K562 (cell line): ENCODE results near the gene HHATL. TPM values are rescaled to one million over a fixed set of nuclear protein-coding genes. Genes with fewer than 3 reads are reported as not detected.

ENCODE experiments used
- ATAC-seq: fragments of 200-7000 bp; cut with Tn5 transposase; 3 replicates; pipeline ENCODE4 v1.9.1; 2020; ENCODE audit warnings: moderate library complexity
- BruUV-seq: library from RNA; stranded (reverse); fragments of 400-500 nt; replicated peaks from 2 replicates; lab custom pipeline; 2021; lab: Mats Ljungman, UMichigan
- CTCF ChIA-PET: fragments of 300-600 bp; formaldehyde crosslinking; extraction: SDS; loops from one replicate; lab custom pipeline; 2021; ENCODE audit warnings: low intra/inter-chr PET ratio; lab: Yijun Ruan, JAX
- POLR2A ChIA-PET: fragments of 300-600, 350-650 bp; sonication (Branson Sonifier 250); formaldehyde crosslinking; extraction: SDS; loops from one replicate; lab custom pipeline; 2021; ENCODE audit warnings: antibody characterized with exemption, inconsistent platforms; lab: Yijun Ruan, JAX
- DNase-seq, 4 experiments: peaks; one replicate each; pipeline versions ENCODE4 v3.0.0 to v3.0.0-alpha.2; 2011 to 2018; ENCODE audit warnings: low spot score in 3 of 4, mixed read lengths in 3 of 4; ENCODE audit errors: extremely low read depth in 1 of 4
- FAIRE-seq: peaks from 2 replicates; lab custom pipeline; 2011; peaks lifted over from hg19 to GRCh38; lab: Jason Lieb, UNC
- H2AFZ ChIP-seq: 2 replicates; pipeline ENCODE4 v1.6.0; 2011; ENCODE audit warnings: low read depth, low read length, control low read depth, inconsistent platforms
- H3K27ac ChIP-seq: fragments of 200-600 bp; 3 replicates; pipeline ENCODE4 v1.8.0; 2011; ENCODE audit warnings: low read depth, mild to moderate bottlenecking, control low read depth, inconsistent platforms, low read length, moderate library complexity, mixed read lengths; ENCODE audit errors: extremely low read depth
- H3K27me3 ChIP-seq, 2 experiments: fragments of 300-600 bp in 1 of 2; 2 replicates in 1 of 2; 3 replicates in 1 of 2; pipeline versions ENCODE4 v1.6.0 to v1.8.0; 2011; ENCODE audit warnings: inconsistent platforms in 2 of 2, low read length in 2 of 2, mild to moderate bottlenecking in 1 of 2, mixed read lengths in 1 of 2, moderate library complexity in 1 of 2; ENCODE audit not compliant: control insufficient read depth in 2 of 2, insufficient read depth in 2 of 2
- H3K36me3 ChIP-seq: fragments of 300-600 bp; 3 replicates; pipeline ENCODE4 v1.8.0; 2011; ENCODE audit warnings: mild to moderate bottlenecking, low read length, inconsistent platforms; ENCODE audit not compliant: control insufficient read depth, insufficient read depth
- H3K4me1 ChIP-seq, 2 experiments: fragments of 200-600 bp in 1 of 2; replicated peaks in 1 of 2; 2 replicates in 1 of 2; 3 replicates in 1 of 2; pipeline versions ENCODE4 v1.5.1 to v1.8.0; 2011; ENCODE audit warnings: inconsistent platforms in 2 of 2, low read length in 2 of 2, mild to moderate bottlenecking in 1 of 2, mixed read lengths in 1 of 2, moderate library complexity in 1 of 2; ENCODE audit not compliant: control insufficient read depth in 2 of 2, insufficient read depth in 2 of 2
- H3K4me2 ChIP-seq: 2 replicates; pipeline ENCODE4 v1.6.1; 2011; ENCODE audit warnings: low read length, control low read depth, inconsistent platforms, mixed read lengths; ENCODE audit not compliant: insufficient read depth
- H3K4me3 ChIP-seq: fragments of 200-600 bp; sonication (generic), shearing (Covaris generic); 2 replicates; pipeline ENCODE4 v1.5.1; 2016; ENCODE audit warnings: control low read depth, inconsistent platforms
- H3K79me2 ChIP-seq: fragments of 200-600 bp; 3 replicates; pipeline ENCODE4 v1.8.0; 2011; ENCODE audit warnings: low read length, inconsistent platforms; ENCODE audit not compliant: control insufficient read depth, insufficient read depth
- H3K9ac ChIP-seq, 2 experiments: 2 replicates each; pipeline versions ENCODE4 v1.6.0 to v1.6.1; 2011; ENCODE audit warnings: low read depth in 2 of 2, low read length in 2 of 2, control low read depth in 1 of 2, inconsistent platforms in 1 of 2, mild to moderate bottlenecking in 1 of 2, mixed read lengths in 1 of 2; ENCODE audit not compliant: insufficient read depth in 1 of 2
- H3K9me1 ChIP-seq: one replicate; pipeline ENCODE4 v1.6.0; 2011; ENCODE audit warnings: inconsistent platforms, mild to moderate bottlenecking, low read length, moderate library complexity; ENCODE audit not compliant: control insufficient read depth, insufficient read depth
- H3K9me3 ChIP-seq: replicated peaks from 2 replicates; pipeline ENCODE4 v1.5.1; 2011; ENCODE audit warnings: low read depth, low read length, inconsistent platforms; ENCODE audit not compliant: control insufficient read depth, insufficient read depth
- H4K20me1 ChIP-seq: replicated peaks from 2 replicates; pipeline ENCODE4 v1.6.1; 2011; ENCODE audit warnings: low read length, inconsistent platforms, mixed read lengths; ENCODE audit not compliant: control insufficient read depth, insufficient read depth
- CGGBP1 ChIP-seq: fragments of 250-450 bp; sonication (Bioruptor Pico); IDR thresholded peaks from 2 replicates; pipeline ENCODE4 v1.9.0; 2021; ENCODE audit warnings: mild to moderate bottlenecking
- L3MBTL2 ChIP-seq: fragments of 450-650 bp; IDR thresholded peaks from 2 replicates; pipeline ENCODE4 v1.6.1; 2016; ENCODE audit warnings: mild to moderate bottlenecking, moderate library complexity
- MAX ChIP-seq: sonication (generic); formaldehyde crosslinking; IDR thresholded peaks from 2 replicates; pipeline ENCODE4 v1.9.0; 2022; ENCODE audit warnings: mild to moderate bottlenecking, missing genetic modification reagents
- PPARD ChIP-seq: fragments of 250-450 bp; sonication (Bioruptor Pico); IDR thresholded peaks from 2 replicates; pipeline ENCODE4 v1.8.0; 2022; ENCODE audit warnings: inconsistent platforms, mild to moderate bottlenecking, moderate library complexity
- XRCC3 ChIP-seq: fragments of 450-650 bp; IDR thresholded peaks from 2 replicates; pipeline ENCODE4 v1.6.1; 2017; ENCODE audit warnings: mild to moderate bottlenecking, moderate library complexity
- ZNF263 ChIP-seq: sonication (generic); formaldehyde crosslinking; IDR thresholded peaks from 2 replicates; pipeline ENCODE4 v1.8.0; 2022; ENCODE audit warnings: mild to moderate bottlenecking, missing genetic modification reagents, borderline replicate concordance
- WGBS: fragments of 100-300 bp; shearing (Covaris generic); methylation state at CpG from one replicate; pipeline ENCODE4 v1.1.6; 2016; ENCODE audit warnings: low coverage, mixed read lengths; ENCODE audit not compliant: insufficient coverage; ENCODE audit errors: missing lambda C conversion rate; 5-methylcytosine and 5-hydroxymethylcytosine counted together
- in situ Hi-C: fragments of 300-500 bp; cut with MboI; formaldehyde crosslinking; loops from 4 replicates; pipeline ENCODE4 v1.15.0; 2018; ENCODE audit warnings: inconsistent platforms, mixed read lengths
- intact Hi-C: fragments of 100-400 bp; cut with micrococcal nuclease; formaldehyde crosslinking; loops from 2 replicates; pipeline ENCODE4 v1.14.2; 2022
- polyA plus RNA-seq, 8 experiments: library from polyadenylated mRNA; depleted of rRNA in 4 of 8; stranded (reverse) in 5 of 8; unstranded in 3 of 8; fragments of >200 nt; fragmentation: Nextera tagmentation in 2 of 8; fragmentation: Illumina TruSeq in 1 of 8; extraction: Ambion mirVana in 2 of 8; extraction: Trizol in 1 of 8; gene quantifications; 2 replicates each; pipeline versions ENCODE4 v1.2.1 to v1.2.3, GENCODE V29; 2011 to 2014; ENCODE audit warnings: inconsistent platforms in 1 of 8, missing spikeins in 1 of 8
- total RNA-seq, 7 experiments: library from RNA; depleted of rRNA in 6 of 7; stranded (reverse); fragments of >200 nt in 6 of 7; fragmentation: Illumina TruSeq in 2 of 7; extraction: Trizol in 2 of 7; gene quantifications; 2 replicates each; pipeline versions ENCODE4 v1.2.1 to v1.2.3, GENCODE V29; 2011 to 2021; ENCODE audit warnings: low replicate concordance in 1 of 7
- TF ChIP-seq, protein P1 (sequence below): fragments of 450-650 bp; formaldehyde crosslinking; IDR thresholded peaks from 2 replicates; pipeline ENCODE4 v1.4.0; 2022; ENCODE audit warnings: missing genetic modification characterization
- TF ChIP-seq, protein P2 (sequence below): fragments of 450-650 bp; formaldehyde crosslinking; IDR thresholded peaks from 2 replicates; pipeline ENCODE4 v1.4.0; 2020; ENCODE audit warnings: mild to moderate bottlenecking

HHATL gene
- total and polyA plus RNA-seq, 9 of the 15 experiments (the other 6 are each of a cell fraction or from before 2014, with no cell fraction given): not detected

- no peak for ATAC-seq
- no peak for DNase-seq
- Histone ChIP-seq H3K79me2 (no peaks in the 10 kb centered on the region), H3K4me2 (no peak overlapping the region), H3K4me1 (peaks cover 3 to 39% of the 10 kb centered on the region in 2 experiments; a peak in 4 of 5 replicates), H3K36me3 (peaks cover 5% of the 10 kb centered on the region; the same call in 1 of the 3 replicates), H2AFZ (no peak overlapping the region), H4K20me1 (peaks cover 6% of the 10 kb centered on the region; the same call in 1 of the 2 replicates), H3K9me1 (no peaks in the 10 kb centered on the region), H3K9me3 (no peaks in the 10 kb centered on the region), H3K9ac (0 out of 4 replicates have a peak overlapping the region, but pooled peaks of 1 of the 2 experiments have one; percentile 6), H3K27ac (no peak overlapping the region), H3K27me3 (no peaks in the 10 kb centered on the region), H3K4me3 (no peak overlapping the region)
- no peak for FAIRE-seq
- intact Hi-C loops (no loop called here), in situ Hi-C loops (no loop called here)
- WGBS: 72% methylated on average over 16 of the region's 22 CpGs
- CTCF ChIA-PET: no interaction called here
- POLR2A ChIA-PET: interaction anchor here (0.6 to 1.9 kb wide), 2 partner anchors 11 to 572 kb away, joined by 3 to 4 read pairs; no protein-coding TSS in a partner anchor
- no TSS peak for BruUV-seq
- TF ChIP-seq L3MBTL2 (no peak), XRCC3 (no peak), MAX (CRISPR knock-in tag) (0 out of 2 replicates have a peak, but pooled peaks have one; percentile 34), CGGBP1 (no peak), PPARD (CRISPR knock-in tag) (no peak), ZNF263 (CRISPR knock-in tag) (peak; percentile 85)
- TF ChIP-seq, protein P1, sequence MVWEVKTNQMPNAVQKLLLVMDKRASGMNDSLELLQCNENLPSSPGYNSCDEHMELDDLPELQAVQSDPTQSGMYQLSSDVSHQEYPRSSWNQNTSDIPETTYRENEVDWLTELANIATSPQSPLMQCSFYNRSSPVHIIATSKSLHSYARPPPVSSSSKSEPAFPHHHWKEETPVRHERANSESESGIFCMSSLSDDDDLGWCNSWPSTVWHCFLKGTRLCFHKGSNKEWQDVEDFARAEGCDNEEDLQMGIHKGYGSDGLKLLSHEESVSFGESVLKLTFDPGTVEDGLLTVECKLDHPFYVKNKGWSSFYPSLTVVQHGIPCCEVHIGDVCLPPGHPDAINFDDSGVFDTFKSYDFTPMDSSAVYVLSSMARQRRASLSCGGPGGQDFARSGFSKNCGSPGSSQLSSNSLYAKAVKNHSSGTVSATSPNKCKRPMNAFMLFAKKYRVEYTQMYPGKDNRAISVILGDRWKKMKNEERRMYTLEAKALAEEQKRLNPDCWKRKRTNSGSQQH (CRISPR knock-in tag): 0 out of 2 replicates have a peak, but pooled peaks have one; percentile 29
- TF ChIP-seq, protein P2, sequence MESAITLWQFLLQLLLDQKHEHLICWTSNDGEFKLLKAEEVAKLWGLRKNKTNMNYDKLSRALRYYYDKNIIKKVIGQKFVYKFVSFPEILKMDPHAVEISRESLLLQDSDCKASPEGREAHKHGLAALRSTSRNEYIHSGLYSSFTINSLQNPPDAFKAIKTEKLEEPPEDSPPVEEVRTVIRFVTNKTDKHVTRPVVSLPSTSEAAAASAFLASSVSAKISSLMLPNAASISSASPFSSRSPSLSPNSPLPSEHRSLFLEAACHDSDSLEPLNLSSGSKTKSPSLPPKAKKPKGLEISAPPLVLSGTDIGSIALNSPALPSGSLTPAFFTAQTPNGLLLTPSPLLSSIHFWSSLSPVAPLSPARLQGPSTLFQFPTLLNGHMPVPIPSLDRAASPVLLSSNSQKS (CRISPR knock-in tag): no peak
Measured at GRCh38 chr3:42658771-42659390, 43.7 kb downstream of the HHATL start.
